Smooth muscle cell (in vitro differentiated cells): Measurements from ENCODE around the gene SLCO6A1. TPM values are rescaled to one million over a fixed set of nuclear protein-coding genes. Genes with fewer than 3 reads are reported as not detected.
A peak's percentile ranks its signal among the peaks of the same experiment; 100 is the strongest.

Experiments used
- DNase-seq: peaks from one replicate; lab custom pipeline; 2025; ENCODE audit not compliant: unreplicated experiment; lab: John Stamatoyannopoulos, UW
- H2AFZ ChIP-seq: fragments of 200-600 bp; sonication (generic); 2 replicates; pipeline ENCODE4 v1.6.0; 2016; ENCODE audit warnings: antibody characterized with exemption, low read depth, mild to moderate bottlenecking
- H3F3A ChIP-seq: fragments of 200-600 bp; sonication (generic); 2 replicates; pipeline ENCODE4 v1.6.0; 2017; ENCODE audit warnings: antibody characterized with exemption, low read depth
- H3K27ac ChIP-seq: fragments of 200-600 bp; sonication (generic); 2 replicates; pipeline ENCODE4 v1.5.1; 2016; ENCODE audit warnings: low read depth, mild to moderate bottlenecking
- H3K27me3 ChIP-seq: fragments of 200-600 bp; sonication (generic); 2 replicates; pipeline ENCODE4 v1.6.1; 2016; ENCODE audit warnings: low read depth, mild to moderate bottlenecking
- H3K36me3 ChIP-seq: fragments of 200-600 bp; sonication (generic); 2 replicates; pipeline ENCODE4 v1.5.1; 2016; ENCODE audit warnings: low read depth
- H3K4me1 ChIP-seq: fragments of 200-600 bp; sonication (generic); 2 replicates; pipeline ENCODE4 v1.5.1; 2016; ENCODE audit warnings: low read depth
- H3K4me2 ChIP-seq: fragments of 200-600 bp; sonication (generic); 2 replicates; pipeline ENCODE4 v1.6.0; 2016; ENCODE audit warnings: mild to moderate bottlenecking
- H3K4me3 ChIP-seq: fragments of 200-600 bp; sonication (generic); 2 replicates; pipeline ENCODE4 v1.5.1; 2016; ENCODE audit warnings: mild to moderate bottlenecking
- H3K79me2 ChIP-seq: fragments of 200-600 bp; sonication (generic); 2 replicates; pipeline ENCODE4 v1.6.0; 2016; ENCODE audit warnings: low read depth, mild to moderate bottlenecking
- H3K9ac ChIP-seq: fragments of 200-600 bp; sonication (generic); 2 replicates; pipeline ENCODE4 v1.6.0; 2016; ENCODE audit warnings: low read depth
- H3K9me3 ChIP-seq: fragments of 200-600 bp; sonication (generic); replicated peaks from 2 replicates; pipeline ENCODE4 v1.5.1; 2016; ENCODE audit warnings: low read depth
- H4K20me1 ChIP-seq: fragments of 200-600 bp; sonication (generic); 2 replicates; pipeline ENCODE4 v1.6.0; 2016; ENCODE audit warnings: low read depth
- WGBS: methylation state at CpG from one replicate; pipeline ENCODE4 v1.1.7; 2016; ENCODE audit warnings: low lambda C conversion rate; 5-methylcytosine and 5-hydroxymethylcytosine counted together
- polyA plus RNA-seq: library from polyadenylated mRNA; unstranded; fragments of >200 nt; fragmentation: Nextera tagmentation; extraction: Ambion mirVana; gene quantifications from 2 replicates; pipeline ENCODE4 v1.2.1, GENCODE V29; 2016
- total RNA-seq: library from RNA; depleted of rRNA; stranded (reverse); fragments of >200 nt; gene quantifications from 2 replicates; pipeline ENCODE4 v1.2.3, GENCODE V29; 2014
- TF ChIP-seq, protein P1 (sequence below): fragments of 200-600 bp; sonication (generic); IDR thresholded peaks from 2 replicates; pipeline ENCODE4 v1.5.1; 2017; ENCODE audit warnings: borderline replicate concordance, mild to moderate bottlenecking, antibody characterized with exemption; ENCODE audit not compliant: insufficient read depth, poor library complexity, severe bottlenecking

SLCO6A1 gene
- 0.31 and 0.94 TPM in 2 replicates for total RNA-seq
- polyA plus RNA-seq: 0.70 and 1.3 TPM in 2 replicates

- no peaks in the 10 kb centered on the region for H3K9me3 ChIP-seq
- no peak within 1 kb of the TSS for H2AFZ ChIP-seq
- H4K20me1 ChIP-seq: no peaks in the 10 kb centered on the region
- H3K4me3 ChIP-seq: no peak within 1 kb of the TSS
- H3K4me1 ChIP-seq: no peaks in the 10 kb centered on the region
- TF ChIP-seq, protein P1, sequence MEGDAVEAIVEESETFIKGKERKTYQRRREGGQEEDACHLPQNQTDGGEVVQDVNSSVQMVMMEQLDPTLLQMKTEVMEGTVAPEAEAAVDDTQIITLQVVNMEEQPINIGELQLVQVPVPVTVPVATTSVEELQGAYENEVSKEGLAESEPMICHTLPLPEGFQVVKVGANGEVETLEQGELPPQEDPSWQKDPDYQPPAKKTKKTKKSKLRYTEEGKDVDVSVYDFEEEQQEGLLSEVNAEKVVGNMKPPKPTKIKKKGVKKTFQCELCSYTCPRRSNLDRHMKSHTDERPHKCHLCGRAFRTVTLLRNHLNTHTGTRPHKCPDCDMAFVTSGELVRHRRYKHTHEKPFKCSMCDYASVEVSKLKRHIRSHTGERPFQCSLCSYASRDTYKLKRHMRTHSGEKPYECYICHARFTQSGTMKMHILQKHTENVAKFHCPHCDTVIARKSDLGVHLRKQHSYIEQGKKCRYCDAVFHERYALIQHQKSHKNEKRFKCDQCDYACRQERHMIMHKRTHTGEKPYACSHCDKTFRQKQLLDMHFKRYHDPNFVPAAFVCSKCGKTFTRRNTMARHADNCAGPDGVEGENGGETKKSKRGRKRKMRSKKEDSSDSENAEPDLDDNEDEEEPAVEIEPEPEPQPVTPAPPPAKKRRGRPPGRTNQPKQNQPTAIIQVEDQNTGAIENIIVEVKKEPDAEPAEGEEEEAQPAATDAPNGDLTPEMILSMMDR: no peak
- DNase-seq: no peak
- no peak within 1 kb of the TSS for H3K4me2 ChIP-seq
- H3K27me3 ChIP-seq: no peaks in the 10 kb centered on the region
- 94% methylated on average over 43 of the region's 43 CpGs for whole genome bisulfite sequencing
- no peak within 1 kb of the TSS for H3K9ac ChIP-seq
- no peaks in the 10 kb centered on the region for H3F3A ChIP-seq
- no peak within 1 kb of the TSS for H3K27ac ChIP-seq
- no peaks in the 10 kb centered on the region for H3K36me3 ChIP-seq
- no peaks in the 10 kb centered on the region for H3K79me2 ChIP-seq
Observed at GRCh38 chr5:102498271-102499034, at the start of gene SLCO6A1. SLCO6A1 (minus strand) TSS chr5:102499001; CDS start chr5:102498844, 157 bp downstream.

- H3F3A ChIP-seq: no peaks in the 10 kb centered on the region
- H3K4me1 ChIP-seq: no peaks in the 10 kb centered on the region
- TF ChIP-seq, protein P1: no peak
- H3K36me3 ChIP-seq: no peaks in the 10 kb centered on the region
- no peak overlapping the region for H2AFZ ChIP-seq
- H4K20me1 ChIP-seq: no peaks in the 10 kb centered on the region
- no peak overlapping the region for H3K4me3 ChIP-seq
- H3K4me2 ChIP-seq: no peak overlapping the region
- DNase-seq: no peak
- 78% methylated on average over 4 of the region's 4 CpGs for WGBS
- H3K9me3 ChIP-seq: no peaks in the 10 kb centered on the region
- H3K27me3 ChIP-seq: no peaks in the 10 kb centered on the region
- H3K79me2 ChIP-seq: no peaks in the 10 kb centered on the region
- no peak overlapping the region for H3K27ac ChIP-seq
- no peak overlapping the region for H3K9ac ChIP-seq
Observed at GRCh38 chr5:102547141-102548035, 48.6 kb upstream of the SLCO6A1 start.

GRCh38 chr5:102545175-102545574, 46.4 kb upstream of the SLCO6A1 start:
- 43% methylated on average over 6 of the region's 6 CpGs for whole genome bisulfite sequencing
- TF ChIP-seq, protein P1: peak; percentile 12
- no peak overlapping the region for H3K9ac ChIP-seq

More at GRCh38 chr5:102545175-102545574, 46.4 kb upstream of the SLCO6A1 start:
- Histone ChIP-seq H3K4me1 (no peaks in the 10 kb centered on the region), H3K36me3 (no peaks in the 10 kb centered on the region), H3K9me3 (no peaks in the 10 kb centered on the region), H3K4me2 (no peak overlapping the region), H3K27ac (no peak overlapping the region), H3K79me2 (no peaks in the 10 kb centered on the region), H3K4me3 (no peak overlapping the region), H3F3A (no peaks in the 10 kb centered on the region), H4K20me1 (no peaks in the 10 kb centered on the region), H2AFZ (no peak overlapping the region), H3K27me3 (no peaks in the 10 kb centered on the region)
- no peak for DNase-seq
